CMK (cell line): ENCODE results near the gene TWIST2.

Source experiments
- DNase-seq: peaks from one replicate; pipeline ENCODE4 v3.0.0-alpha.2; 2010; ENCODE audit warnings: low read depth

The TWIST2 gene

GRCh38 chr2:238890618-238891456 is 43.0 kb downstream of the TWIST2 start:
- no peak for DNase-seq

GRCh38 chr2:238891457-238892203 is 43.7 kb downstream of the TWIST2 start:
- no peak for DNase-seq

- DNase-seq = no peak
These were observed 44.3 kb downstream of the TWIST2 start for GRCh38 chr2:238892204-238892500.

- no peak for DNase-seq
These were observed 44.9 kb downstream of the TWIST2 start for GRCh38 chr2:238892796-238893195.

- DNase-seq = no peak
These were observed 45.6 kb downstream of the TWIST2 start for GRCh38 chr2:238893349-238894000.

- no peak for DNase-seq
These were observed 46.5 kb downstream of the TWIST2 start for GRCh38 chr2:238894226-238894949.

- no peak for DNase-seq
These were observed 47.0 kb downstream of the TWIST2 start for GRCh38 chr2:238894950-238895298.

- no peak for DNase-seq
These were observed 47.5 kb downstream of the TWIST2 start for GRCh38 chr2:238895361-238895882.

GRCh38 chr2:238895891-238896600 is 48.2 kb downstream of the TWIST2 start:
- no peak for DNase-seq

GRCh38 chr2:238896641-238897040 is 48.8 kb downstream of the TWIST2 start:
- DNase-seq = no peak

GRCh38 chr2:238897122-238897880 is 49.4 kb downstream of the TWIST2 start:
- no peak for DNase-seq

- DNase-seq = no peak
These were observed 50.0 kb downstream of the TWIST2 start for GRCh38 chr2:238897911-238898311.

- no peak for DNase-seq
These were observed 50.8 kb downstream of the TWIST2 start for GRCh38 chr2:238898534-238899281.

- DNase-seq = no peak
These were observed 51.5 kb downstream of the TWIST2 start for GRCh38 chr2:238899386-238899785.

GRCh38 chr2:238900511-238900910 is 52.6 kb downstream of the TWIST2 start:
- no peak for DNase-seq

- DNase-seq = no peak
These were observed 53.7 kb downstream of the TWIST2 start for GRCh38 chr2:238901461-238902057.

- DNase-seq = no peak
These were observed 54.4 kb downstream of the TWIST2 start for GRCh38 chr2:238902285-238902684.

GRCh38 chr2:238903141-238903540 is 55.3 kb downstream of the TWIST2 start:
- DNase-seq = no peak

- DNase-seq = no peak
These were observed 56.3 kb downstream of the TWIST2 start for GRCh38 chr2:238904177-238904576.

GRCh38 chr2:238904716-238905115 is 56.8 kb downstream of the TWIST2 start:
- no peak for DNase-seq
